A549 treated with GW870086 at 1 μM for 4 hours (cell line): Measurements from ENCODE around the gene CYP4F8. TPM values are rescaled to one million over a fixed set of nuclear protein-coding genes. Genes with fewer than 3 reads are reported as not detected.

Experiments used
- total RNA-seq: library from RNA; stranded (reverse); fragments of 200-300 nt; extraction: Qiagen RNA extraction; gene quantifications from 5 replicates; pipeline ENCODE4 v1.2.3, GENCODE V29; 2022; ENCODE audit warnings: low read depth

The CYP4F8 gene
- total RNA-seq: not detected in 5 replicates

GRCh38 chr19:15614507-15615379 lies at the start of gene CYP4F8:
TSS of gene CYP4F8 (plus strand) at chr19:15615218. CDS start at chr19:15615617, 399 bp downstream.

GRCh38 chr19:15640294-15640903 lies 25.4 kb downstream of the CYP4F8 start, which contains the start of gene CYP4F3:
TSS of gene CYP4F3 (plus strand) at chr19:15640897. CDS start at chr19:15641416, 519 bp downstream.

GRCh38 chr19:15672580-15673175 lies 57.7 kb downstream of the CYP4F8 start, which contains the start of gene CYP4F12:
TSS of gene CYP4F12 (plus strand) at chr19:15673087. CDS start at chr19:15673530, 443 bp downstream.

Other genes starting within 250 kb of the CYP4F8 start
- gene AKAP8, start 235.4 kb upstream of the CYP4F8 start, total RNA-seq: 14.6 to 18.0 TPM (median 17.0 TPM) in 5 replicates
- gene AKAP8L, start 196.2 kb upstream of the CYP4F8 start, total RNA-seq: 35.5 to 38.0 TPM (median 36.0 TPM) in 5 replicates
- gene WIZ, start 165.3 kb upstream of the CYP4F8 start, total RNA-seq: 15.0 to 24.2 TPM (median 21.1 TPM) in 5 replicates
- not detected in 5 replicates for gene RASAL3, start 150.7 kb upstream of the CYP4F8 start, total RNA-seq
- gene PGLYRP2, start 135.7 kb upstream of the CYP4F8 start, total RNA-seq: not detected in 5 replicates
- gene CYP4F22, start 106.7 kb upstream of the CYP4F8 start, total RNA-seq: 0.08 to 0.18 TPM (median 0.10 TPM) in 4 of 5 replicates, not detected in the other
- gene CYP4F3, start 25.7 kb downstream of the CYP4F8 start, total RNA-seq: 2.3 to 3.9 TPM (median 3.4 TPM) in 5 replicates
- gene CYP4F12, start 57.9 kb downstream of the CYP4F8 start, total RNA-seq: 1.9 to 3.2 TPM (median 2.2 TPM) in 5 replicates
- not detected in 5 replicates for gene OR10H2, start 112.8 kb downstream of the CYP4F8 start, total RNA-seq
- not detected in 5 replicates for gene OR10H3, start 122.8 kb downstream of the CYP4F8 start, total RNA-seq
- not detected in 5 replicates for gene OR10H5, start 172.4 kb downstream of the CYP4F8 start, total RNA-seq
- gene OR10H1, start 200.4 kb downstream of the CYP4F8 start, total RNA-seq: not detected in 5 replicates